Adrenal gland (tissue), 5 donors: ENCODE results near the gene KCNH1.

Experiments used
- POLR2A ChIP-seq, 2 donors: fragments of 450-650 bp; IDR thresholded peaks; one replicate each; pipeline ENCODE4 v1.6.1; 2017; ENCODE audit warnings: antibody characterized with exemption in 2 of 2, mild to moderate bottlenecking in 2 of 2, moderate library complexity in 1 of 2
- TF ChIP-seq, protein P1 (sequence below), 6 experiments: fragments of 450-650 bp in 4 of 6; fragments of 200-600 bp in 2 of 6; sonication (generic) in 1 of 6; IDR thresholded peaks; 1 replicate in 5 of 6; 2 replicates in 1 of 6; pipeline versions ENCODE4 v1.5.1 to v1.8.0; 2016 to 2021; ENCODE audit warnings: antibody characterized with exemption in 6 of 6, mild to moderate bottlenecking in 2 of 6, moderate library complexity in 1 of 6
- donor health status: DM: no; HTN: no; CAD: no.

DNA sequence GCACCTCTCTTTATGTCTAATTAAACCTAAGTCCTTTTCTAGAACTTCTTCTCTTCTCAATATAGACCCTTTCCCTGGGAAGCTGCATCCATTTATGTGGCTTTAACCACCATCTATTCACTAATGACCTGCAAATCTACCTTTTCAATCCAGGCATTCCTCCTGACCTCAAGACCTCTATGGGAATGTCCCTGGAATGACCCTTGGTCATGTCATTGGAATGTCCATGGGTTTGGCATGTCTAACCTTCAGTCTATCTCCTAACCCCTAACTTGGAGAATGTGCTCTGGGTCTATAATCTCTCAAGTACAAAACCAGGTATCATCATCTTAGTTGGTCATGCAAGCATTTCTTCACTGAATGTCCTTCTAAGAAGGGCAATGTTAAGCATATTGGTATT is 196.1 kb downstream of the KCNH1 start:
- TF ChIP-seq, protein P1, sequence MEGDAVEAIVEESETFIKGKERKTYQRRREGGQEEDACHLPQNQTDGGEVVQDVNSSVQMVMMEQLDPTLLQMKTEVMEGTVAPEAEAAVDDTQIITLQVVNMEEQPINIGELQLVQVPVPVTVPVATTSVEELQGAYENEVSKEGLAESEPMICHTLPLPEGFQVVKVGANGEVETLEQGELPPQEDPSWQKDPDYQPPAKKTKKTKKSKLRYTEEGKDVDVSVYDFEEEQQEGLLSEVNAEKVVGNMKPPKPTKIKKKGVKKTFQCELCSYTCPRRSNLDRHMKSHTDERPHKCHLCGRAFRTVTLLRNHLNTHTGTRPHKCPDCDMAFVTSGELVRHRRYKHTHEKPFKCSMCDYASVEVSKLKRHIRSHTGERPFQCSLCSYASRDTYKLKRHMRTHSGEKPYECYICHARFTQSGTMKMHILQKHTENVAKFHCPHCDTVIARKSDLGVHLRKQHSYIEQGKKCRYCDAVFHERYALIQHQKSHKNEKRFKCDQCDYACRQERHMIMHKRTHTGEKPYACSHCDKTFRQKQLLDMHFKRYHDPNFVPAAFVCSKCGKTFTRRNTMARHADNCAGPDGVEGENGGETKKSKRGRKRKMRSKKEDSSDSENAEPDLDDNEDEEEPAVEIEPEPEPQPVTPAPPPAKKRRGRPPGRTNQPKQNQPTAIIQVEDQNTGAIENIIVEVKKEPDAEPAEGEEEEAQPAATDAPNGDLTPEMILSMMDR (IDR thresholded peaks at IDR 0.05), result no peak
- no peak for TF ChIP-seq POLR2A (IDR thresholded peaks at IDR 0.05)
